Mesothelial cell of epicardium (in vitro differentiated cells): ENCODE data around the gene SYTL2. TPM values are rescaled to one million over a fixed set of nuclear protein-coding genes. Genes with fewer than 3 reads are reported as not detected.

Experiments
- DNase-seq, 2 experiments: peaks; one replicate each; pipeline ENCODE4 v3.0.0; 2021; ENCODE audit warnings: low spot score in 2 of 2; ENCODE audit not compliant: unreplicated experiment in 2 of 2
- H3K27ac Mint-ChIP-seq: 2 replicates; pipeline ENCODE4 v1.8.0; 2021; ENCODE audit warnings: mixed read lengths
- H3K27me3 Mint-ChIP-seq: 2 replicates; pipeline ENCODE4 v1.8.0; 2021; ENCODE audit warnings: low read depth, mixed read lengths
- H3K36me3 Mint-ChIP-seq: 2 replicates; pipeline ENCODE4 v1.8.0; 2021; ENCODE audit warnings: mixed read lengths
- H3K4me1 Mint-ChIP-seq: 2 replicates; pipeline ENCODE4 v1.8.0; 2021; ENCODE audit warnings: mixed read lengths
- H3K4me3 Mint-ChIP-seq: 2 replicates; pipeline ENCODE4 v1.8.0; 2021; ENCODE audit warnings: mild to moderate bottlenecking, moderate library complexity, mixed read lengths
- H3K9me3 Mint-ChIP-seq: 2 replicates; pipeline ENCODE4 v1.8.0; 2021; ENCODE audit warnings: mixed read lengths
- total RNA-seq: library from RNA; stranded (reverse); gene quantifications from 3 replicates; pipeline ENCODE4 v1.2.1, GENCODE V29; 2021
- TF ChIP-seq, protein P1 (sequence below): fragments of 200-600 bp; sonication (generic); IDR thresholded peaks from one replicate; pipeline ENCODE4 v1.5.0; 2021; ENCODE audit warnings: antibody characterized with exemption; ENCODE audit not compliant: unreplicated experiment

The SYTL2 gene
- total RNA-seq, 1 donor from 2014 or later = 9.9 TPM

DNA sequence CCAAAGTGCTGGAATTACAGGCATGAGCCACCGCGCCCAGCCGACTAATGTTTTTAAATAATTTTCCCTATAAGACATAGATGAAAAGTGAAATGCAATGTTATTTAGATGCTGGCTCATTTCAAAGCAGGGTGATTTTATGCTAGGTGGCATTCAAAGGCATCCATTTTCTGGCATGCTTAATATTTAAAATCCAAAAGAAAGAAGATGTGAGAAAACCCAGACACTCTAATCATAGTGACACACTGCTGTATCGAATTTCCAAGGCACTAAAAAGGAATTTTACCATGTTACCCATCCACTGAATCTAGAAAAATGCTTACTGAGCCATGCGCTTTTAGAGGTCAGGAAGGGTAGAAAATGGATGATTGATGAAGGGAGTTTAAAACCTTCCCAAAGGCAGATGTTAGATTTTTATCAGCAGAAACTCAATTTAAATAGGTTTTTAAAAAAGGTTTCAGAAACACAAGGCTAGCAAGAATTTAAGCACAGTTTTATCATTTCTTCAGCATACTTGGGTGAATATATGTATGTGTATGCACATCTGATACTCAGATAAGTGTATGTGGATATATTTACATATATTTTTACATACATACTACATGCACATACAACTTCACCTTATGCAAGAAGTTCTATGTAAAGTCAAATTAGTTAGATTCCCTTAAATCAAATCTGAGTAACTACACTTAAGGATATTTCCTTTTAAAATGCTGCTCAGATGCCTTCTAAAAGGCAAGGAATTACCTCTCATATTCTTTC lies 100.8 kb downstream of the SYTL2 start:
- Mint-ChIP-seq H3K4me3 (no peak overlapping the region), H3K4me1 (peaks cover 20% of the 10 kb centered on the region), H3K9me3 (peaks cover 4% of the 10 kb centered on the region), H3K36me3 (no peaks in the 10 kb centered on the region), H3K27ac (peak overlapping the region; percentile 54), H3K27me3 (no peaks in the 10 kb centered on the region)
- TF ChIP-seq, protein P1, sequence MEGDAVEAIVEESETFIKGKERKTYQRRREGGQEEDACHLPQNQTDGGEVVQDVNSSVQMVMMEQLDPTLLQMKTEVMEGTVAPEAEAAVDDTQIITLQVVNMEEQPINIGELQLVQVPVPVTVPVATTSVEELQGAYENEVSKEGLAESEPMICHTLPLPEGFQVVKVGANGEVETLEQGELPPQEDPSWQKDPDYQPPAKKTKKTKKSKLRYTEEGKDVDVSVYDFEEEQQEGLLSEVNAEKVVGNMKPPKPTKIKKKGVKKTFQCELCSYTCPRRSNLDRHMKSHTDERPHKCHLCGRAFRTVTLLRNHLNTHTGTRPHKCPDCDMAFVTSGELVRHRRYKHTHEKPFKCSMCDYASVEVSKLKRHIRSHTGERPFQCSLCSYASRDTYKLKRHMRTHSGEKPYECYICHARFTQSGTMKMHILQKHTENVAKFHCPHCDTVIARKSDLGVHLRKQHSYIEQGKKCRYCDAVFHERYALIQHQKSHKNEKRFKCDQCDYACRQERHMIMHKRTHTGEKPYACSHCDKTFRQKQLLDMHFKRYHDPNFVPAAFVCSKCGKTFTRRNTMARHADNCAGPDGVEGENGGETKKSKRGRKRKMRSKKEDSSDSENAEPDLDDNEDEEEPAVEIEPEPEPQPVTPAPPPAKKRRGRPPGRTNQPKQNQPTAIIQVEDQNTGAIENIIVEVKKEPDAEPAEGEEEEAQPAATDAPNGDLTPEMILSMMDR = no peak
- DNase-seq = no peak

DNA sequence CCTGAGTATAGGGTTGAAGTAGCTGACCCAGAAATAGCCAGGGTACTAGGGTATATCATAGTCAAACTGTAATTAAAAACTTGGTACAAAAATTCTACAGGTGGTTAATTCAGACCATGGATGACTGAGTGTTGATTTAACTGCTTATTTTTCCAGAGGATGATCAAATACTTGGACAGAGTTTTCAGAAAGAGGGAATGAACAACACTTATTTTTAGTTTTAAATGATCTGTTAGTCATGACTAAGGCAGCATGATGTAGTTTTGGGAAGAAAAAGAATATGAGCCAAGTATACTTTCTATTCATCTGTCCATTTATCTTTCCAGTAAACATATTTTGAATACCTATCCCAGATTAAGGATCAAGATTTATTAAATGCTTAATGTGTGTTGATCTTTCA lies 105.1 kb downstream of the SYTL2 start:
- no peaks in the 10 kb centered on the region for H3K27me3 Mint-ChIP-seq
- H3K36me3 Mint-ChIP-seq = peaks cover 2% of the 10 kb centered on the region
- no peak for DNase-seq
- peak overlapping the region; percentile 37 for H3K27ac Mint-ChIP-seq
- H3K4me3 Mint-ChIP-seq = no peak overlapping the region
- peaks cover 15% of the 10 kb centered on the region for H3K9me3 Mint-ChIP-seq
- H3K4me1 Mint-ChIP-seq = peaks cover 27% of the 10 kb centered on the region
- TF ChIP-seq, protein P1 = no peak

- Mint-ChIP-seq H3K27me3 (no peaks in the 10 kb centered on the region), H3K36me3 (peaks cover 2% of the 10 kb centered on the region), H3K9me3 (peaks cover 15% of the 10 kb centered on the region), H3K27ac (peak overlapping the region; percentile 15), H3K4me1 (peaks cover 29% of the 10 kb centered on the region), H3K4me3 (no peak overlapping the region)
- DNase-seq = no peak
- TF ChIP-seq, protein P1 = no peak
Observed at GRCh38 chr11:85704967-85705366, 106.0 kb downstream of the SYTL2 start.

DNA sequence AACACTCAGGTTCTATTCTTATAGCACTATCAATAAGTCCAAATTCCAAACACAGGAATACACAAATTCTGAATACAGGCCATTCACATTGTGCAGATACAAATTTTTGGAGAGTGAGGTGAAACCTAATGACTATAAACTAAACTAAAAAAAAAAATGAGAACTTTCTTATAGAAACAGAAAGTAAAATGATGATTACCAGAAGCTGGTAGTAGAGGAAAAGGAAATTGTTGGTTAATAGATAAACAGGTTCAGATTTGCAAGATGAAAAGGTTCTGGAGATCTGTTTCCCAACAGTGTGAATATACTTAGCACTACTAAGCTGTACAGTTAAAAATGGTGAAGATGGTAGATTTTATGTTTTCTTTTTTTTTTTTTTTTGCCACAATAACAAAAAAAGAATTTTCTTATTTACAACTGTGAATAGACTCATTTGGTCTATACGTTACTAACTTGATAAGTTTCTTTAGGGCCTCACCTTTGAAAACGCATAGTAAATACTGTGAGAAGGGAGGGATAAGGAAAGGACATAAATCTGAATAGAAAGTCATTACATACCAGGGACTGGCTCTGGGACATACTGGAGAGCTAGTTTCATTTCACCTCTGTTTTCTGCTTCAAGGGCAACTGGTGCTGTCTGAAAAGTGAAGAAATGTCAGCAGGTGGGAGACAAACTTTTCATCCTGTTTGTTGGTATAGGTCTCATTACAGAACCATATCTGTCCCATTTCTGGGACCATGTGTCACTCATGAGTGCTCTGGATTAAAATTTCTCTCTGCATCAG lies 110.8 kb downstream of the SYTL2 start:
- Mint-ChIP-seq H3K36me3 (peaks cover 2% of the 10 kb centered on the region), H3K9me3 (peaks cover 11% of the 10 kb centered on the region), H3K27ac (peak overlapping the region; percentile 65), H3K27me3 (no peaks in the 10 kb centered on the region), H3K4me1 (peaks cover 24% of the 10 kb centered on the region), H3K4me3 (no peak overlapping the region)
- DNase-seq = no peak
- TF ChIP-seq, protein P1 = no peak

- Mint-ChIP-seq H3K4me1 (peaks cover 15% of the 10 kb centered on the region), H3K9me3 (peaks cover 8% of the 10 kb centered on the region), H3K36me3 (peaks cover 2% of the 10 kb centered on the region), H3K4me3 (no peak overlapping the region), H3K27me3 (no peaks in the 10 kb centered on the region), H3K27ac (no peak overlapping the region)
- no peak for DNase-seq
- TF ChIP-seq, protein P1 = no peak
Observed at GRCh38 chr11:85698195-85698594, 112.7 kb downstream of the SYTL2 start.
